HUDEP-2 (cell line): ENCODE results near the gene HES3.

ENCODE experiments used
- DNase-seq, 76 experiments: peaks; one replicate each; lab custom pipeline; 2025; ENCODE audit not compliant: unreplicated experiment in 76 of 76; lab: John Stamatoyannopoulos, UW

The HES3 gene

DNA sequence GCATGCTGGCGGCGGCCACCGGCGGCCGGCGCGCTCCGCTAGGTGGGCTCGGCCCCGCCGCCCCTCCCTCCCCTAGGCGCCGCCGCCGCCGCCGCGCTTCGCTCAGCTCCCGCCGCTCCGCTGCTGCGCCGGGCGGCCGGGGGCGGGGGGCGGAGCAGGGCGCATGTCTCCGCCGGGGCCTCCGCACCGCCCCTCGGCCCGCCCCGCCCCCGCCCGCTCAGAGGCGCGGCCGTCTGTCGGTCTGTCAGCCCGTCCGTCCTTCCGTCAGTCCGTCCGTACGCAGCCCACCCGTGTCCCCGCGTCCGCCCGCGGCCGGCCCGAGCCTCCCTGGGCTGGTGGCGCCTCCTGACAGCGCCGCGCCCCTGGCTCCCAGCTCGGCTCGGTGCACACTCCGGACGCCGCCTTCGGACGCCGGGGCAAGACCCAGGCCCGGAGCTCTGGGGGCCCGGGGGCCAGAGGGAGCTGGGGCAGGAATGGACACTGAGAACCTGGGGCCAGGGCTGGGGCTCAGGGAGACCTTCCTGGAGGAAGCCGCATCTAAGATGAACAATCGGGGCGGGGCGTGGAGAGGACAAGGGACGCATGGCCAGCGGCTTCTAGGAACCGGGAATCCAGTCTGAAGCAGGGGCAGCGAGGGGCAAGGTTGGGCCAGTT is 17.1 kb downstream of the HES3 start, which contains the start of gene GPR153:
Gene GPR153 (minus strand): TSS at position 138 of the 654 bp plus-strand sequence. CDS start 6,193 bp downstream, outside the sequence.
- peak in 33 of 76 experiments; percentile 8 to 60 (median 30) for DNase-seq

DNA sequence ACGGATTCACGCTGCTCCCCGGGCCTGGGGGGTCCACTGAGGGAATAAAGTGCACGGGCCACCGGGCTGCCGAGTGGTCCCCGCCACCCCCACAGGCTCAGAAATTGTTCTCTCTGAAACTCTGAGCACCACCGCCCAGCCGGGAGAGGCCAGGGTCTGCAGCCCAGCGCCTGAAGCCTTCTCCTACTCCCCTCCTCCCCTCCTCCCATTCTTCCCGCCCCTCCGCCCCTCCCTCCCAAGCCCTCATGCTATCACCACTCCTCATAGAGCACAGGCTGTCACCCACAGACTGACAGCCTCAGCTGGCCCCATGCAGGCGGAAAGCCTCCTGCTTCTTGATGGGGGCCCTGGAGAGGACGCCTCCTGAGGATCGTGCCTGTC is 17.6 kb downstream of the HES3 start:
- DNase-seq: no peak

DNA sequence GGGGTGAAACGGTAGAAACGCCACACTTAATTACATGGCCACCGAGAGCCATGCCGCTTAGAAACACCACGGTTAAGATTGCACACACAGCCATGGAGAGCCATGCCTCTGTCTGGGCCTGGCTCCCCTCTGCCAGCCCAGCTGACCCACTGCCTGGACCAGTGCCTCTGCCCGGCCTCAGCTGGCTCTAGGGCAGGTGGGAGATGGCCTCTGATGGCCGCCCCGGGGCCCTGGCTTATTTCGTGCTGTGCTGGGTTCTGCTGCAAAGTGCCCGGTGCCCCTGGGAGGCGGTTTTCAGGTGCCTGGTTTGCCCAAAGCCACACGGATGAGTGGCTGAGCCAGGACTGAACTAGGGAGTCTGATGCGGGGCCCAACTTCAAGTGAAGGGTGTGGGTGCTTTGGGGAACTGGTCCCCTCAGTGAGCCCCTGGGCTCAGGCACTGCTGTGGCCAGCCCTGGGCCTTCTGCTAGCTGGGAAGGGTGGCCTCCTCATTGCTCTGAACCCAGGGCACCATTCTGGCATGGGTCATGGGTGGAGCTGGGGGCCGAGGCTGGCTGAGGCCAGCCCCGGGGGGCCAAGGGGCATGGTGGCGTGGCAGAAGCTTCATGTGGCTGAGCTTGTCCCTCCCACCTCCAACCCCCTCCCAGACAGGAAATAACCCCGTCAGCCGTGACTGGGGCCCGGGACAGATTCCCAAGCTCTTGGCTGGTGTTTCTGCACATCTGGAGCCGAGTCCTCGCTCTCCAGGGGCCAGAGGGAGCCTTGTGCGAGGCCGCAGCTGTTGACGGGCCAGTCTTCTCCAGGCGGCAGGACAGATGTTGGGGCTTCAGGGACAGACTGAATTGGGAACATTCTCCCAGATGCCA is 18.8 kb downstream of the HES3 start:
- DNase-seq: no peak

DNA sequence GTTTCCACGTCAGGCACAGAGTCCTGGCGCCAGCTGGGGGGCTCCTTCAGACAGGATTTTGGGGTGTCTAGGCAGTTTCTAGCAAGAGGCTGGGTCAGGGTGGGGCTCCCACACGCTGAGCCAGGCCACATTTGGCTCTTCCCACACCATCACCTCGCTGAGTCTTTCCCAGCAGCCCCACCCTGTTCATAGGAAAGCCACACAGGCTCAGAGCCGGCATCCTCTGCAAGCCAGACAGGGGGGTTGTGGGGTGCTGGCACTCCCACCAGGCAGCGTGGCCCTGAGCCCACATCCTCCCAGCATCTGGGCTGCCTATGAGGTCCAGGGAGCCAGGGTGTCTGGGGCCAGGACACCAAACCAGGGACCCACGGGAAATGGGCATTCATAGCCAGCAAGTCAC is 19.7 kb downstream of the HES3 start:
- DNase-seq: no peak

DNA sequence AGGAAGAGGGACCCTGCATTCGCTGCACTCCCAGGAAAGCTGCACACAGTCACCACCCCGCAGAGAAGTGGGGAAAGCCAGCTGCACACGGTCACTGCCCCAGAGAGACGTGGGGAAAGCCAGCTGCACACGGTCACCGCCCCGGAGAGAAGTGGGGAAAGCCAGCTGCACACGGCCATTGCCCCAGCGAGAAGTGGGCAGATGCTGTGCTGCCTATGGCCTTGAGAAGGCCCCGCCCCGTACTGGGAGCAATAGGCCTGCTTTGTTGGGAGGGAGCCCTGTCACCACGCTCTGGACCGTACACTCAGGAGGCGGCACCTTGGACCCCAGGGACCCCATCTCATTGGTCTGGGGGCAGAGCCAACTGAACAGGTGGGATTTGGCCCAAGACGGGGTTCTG is 21.2 kb downstream of the HES3 start:
- no peak for DNase-seq

DNA sequence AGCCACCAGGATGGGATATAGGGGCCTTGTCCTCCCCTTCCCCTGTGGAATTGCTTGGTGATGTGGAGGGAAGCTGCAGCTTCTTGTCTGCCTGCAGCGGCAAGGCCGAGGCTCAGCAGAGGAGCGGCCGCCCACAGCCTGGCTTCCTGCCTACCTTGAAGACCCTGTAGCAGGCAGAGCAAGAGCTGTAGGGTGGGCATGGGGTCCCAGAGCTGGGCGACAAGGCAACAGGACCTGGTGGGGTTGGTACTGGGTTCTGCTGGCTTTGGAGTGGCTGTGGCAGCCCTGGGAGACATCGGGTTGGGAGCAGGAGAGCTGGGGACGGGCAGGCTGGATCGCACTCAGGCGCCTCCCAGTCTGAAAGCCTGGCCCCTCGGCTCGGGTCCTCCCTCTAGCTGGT is 22.7 kb downstream of the HES3 start:
- DNase-seq: no peak

DNA sequence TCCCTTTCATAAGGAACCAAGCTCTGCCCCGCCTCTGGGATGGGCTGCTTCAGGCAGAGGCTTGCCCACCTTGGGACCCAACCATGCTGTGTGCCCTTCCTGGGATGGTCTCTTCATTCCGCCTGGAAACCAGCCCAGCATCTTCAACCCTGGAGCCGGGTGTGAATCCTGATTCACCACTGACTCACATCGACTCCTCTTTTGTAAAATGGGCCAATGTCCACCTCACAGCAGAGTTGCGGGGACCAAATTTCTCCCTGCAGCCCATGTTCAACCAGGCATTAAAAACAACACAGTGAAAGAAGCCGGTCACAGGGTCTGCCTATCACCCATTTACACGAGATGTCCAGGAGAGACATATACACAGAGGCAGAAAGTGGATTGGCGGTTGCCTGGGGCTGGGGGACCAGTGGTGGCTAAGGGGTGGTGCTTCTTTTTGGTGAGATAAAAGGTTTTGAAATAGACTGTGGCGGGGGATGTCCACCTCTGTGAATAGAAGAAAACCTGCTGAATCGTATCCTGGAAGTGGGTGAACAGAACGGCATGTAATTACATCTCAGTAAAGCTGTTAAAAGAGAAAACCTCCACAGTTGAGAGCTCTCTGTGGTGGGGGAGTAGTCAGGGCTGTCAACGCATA is 23.8 kb downstream of the HES3 start:
- no peak for DNase-seq

DNA sequence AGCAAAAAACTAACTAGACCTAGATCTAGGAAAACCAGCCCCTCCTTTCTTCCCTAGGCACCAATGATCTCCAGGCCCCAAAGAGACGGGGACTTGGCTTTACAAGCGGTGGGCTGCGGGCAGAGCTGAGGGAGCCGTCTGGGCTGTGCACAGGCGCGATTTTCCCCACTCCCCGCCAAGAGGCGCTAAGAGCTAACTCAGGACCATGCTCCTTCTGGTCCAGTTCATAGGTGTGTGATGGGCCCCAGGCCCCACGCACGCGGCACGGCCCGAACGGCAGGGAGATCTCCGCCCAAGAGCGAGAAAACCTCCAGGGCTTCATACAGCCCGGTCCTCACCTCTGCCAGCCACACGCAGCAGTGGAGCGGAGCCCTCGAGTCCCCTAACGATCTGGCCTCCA is 24.4 kb downstream of the HES3 start:
- DNase-seq: no peak

DNA sequence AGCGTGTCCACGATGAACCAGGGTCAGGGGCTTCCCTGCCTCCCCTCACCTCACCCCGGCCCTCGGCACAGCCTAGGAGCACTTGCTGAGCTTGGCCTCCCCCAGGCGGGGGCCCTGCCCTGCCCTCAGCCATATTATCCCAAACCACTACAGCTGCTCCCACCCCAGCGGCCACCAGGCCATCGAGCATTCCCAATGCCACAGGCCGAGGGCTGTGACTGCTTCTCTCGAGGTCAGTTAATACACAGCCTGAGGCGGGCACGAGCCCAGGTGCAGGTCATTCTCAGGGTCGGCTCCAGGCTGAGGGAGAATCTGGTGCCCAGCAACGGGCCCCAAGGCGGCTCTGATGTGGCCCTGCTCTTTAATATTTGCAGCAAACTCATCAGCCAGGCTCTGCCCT is 25.3 kb downstream of the HES3 start:
- no peak for DNase-seq

DNA sequence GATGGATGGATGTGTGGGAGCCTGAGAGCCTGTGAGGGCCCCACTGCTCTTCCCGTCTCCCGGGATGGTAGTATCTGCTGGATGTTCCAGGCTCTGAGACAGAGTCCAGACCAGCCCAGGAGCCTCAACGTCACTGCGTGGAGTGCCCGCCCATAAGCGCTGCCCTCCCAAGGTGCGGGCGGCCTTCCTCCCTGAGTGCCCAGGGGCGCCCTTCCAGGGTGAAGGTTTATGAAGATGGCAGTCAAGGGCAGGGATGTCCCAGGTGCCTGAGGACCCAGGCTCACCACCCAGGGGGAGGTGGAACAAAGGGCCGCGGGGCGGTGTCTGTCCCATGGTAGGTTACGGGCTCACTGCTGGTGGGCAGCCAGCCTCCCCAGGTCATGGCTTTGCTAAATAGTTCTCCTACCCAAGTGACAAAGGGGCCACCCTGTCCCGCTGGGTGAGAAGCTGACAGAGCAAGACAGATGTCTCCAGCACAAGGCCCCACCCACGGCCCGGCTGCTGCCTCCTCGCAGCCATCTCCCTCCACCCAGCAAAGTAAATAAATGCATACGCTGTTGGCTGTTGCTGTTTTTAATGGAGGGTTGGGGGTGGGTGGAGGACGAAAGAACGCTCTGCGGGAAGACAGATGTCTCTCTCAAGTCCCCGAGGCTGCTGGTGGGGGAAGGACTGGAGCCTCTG is 25.9 kb downstream of the HES3 start:
- DNase-seq: no peak

DNA sequence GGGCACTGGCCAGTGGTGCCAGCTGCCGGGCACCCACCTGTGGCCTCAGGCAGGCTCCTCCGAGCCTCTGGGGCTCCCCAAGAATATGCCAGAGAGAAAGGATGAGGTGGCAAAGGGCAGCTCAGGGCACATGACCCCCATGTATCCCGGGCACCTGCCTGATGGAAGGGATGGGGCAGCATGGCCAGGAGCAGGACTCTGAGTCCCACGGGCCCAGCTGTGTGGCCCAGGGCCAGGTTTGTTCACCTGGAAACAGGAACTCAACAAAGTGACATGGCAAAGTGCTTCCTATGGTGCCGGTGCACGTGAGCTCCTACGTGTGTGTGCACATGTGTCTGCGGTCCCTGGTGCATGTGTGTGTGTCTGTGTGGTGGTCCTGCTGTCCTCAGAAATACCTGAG is 26.4 kb downstream of the HES3 start:
- DNase-seq: no peak

DNA sequence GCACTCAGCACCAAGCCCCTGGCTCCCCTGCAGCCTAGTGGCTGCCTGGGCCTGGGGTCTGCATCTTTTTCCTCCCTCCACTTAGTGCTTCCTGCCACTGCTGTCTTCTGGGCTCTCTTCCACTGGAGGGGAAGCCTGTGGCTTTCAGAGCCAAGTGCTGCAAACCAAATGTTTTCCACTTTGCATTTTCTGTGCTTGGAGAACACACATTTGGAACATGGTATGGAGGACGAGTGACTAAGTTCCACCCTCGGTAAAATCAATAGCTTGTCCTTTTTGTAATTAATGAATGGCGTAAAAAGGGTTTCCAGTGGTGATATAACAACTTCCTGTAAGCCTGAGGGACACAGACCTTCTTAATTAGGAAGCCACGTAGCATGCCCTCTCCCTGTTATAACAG is 27.0 kb downstream of the HES3 start:
- DNase-seq: no peak

DNA sequence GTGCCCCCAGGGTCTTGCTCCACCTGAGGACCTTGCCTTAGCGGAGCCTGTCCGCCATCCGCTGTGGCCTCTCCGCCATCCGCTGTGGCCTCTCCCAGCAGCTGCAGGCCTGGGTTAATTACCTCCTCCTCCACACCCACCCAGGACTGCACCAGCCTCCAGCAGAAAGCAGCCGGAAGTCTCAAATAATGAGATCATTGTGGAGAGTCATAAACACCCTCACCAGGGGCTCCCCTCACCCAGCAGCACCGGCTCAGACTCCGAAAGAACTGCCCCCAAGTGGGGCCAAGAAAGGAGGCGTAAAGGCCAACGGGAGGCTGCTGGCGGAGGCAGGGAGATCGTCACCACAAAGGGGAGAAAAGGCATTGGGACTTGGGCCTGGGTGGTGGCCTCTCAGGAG is 27.6 kb downstream of the HES3 start:
- no peak for DNase-seq

DNA sequence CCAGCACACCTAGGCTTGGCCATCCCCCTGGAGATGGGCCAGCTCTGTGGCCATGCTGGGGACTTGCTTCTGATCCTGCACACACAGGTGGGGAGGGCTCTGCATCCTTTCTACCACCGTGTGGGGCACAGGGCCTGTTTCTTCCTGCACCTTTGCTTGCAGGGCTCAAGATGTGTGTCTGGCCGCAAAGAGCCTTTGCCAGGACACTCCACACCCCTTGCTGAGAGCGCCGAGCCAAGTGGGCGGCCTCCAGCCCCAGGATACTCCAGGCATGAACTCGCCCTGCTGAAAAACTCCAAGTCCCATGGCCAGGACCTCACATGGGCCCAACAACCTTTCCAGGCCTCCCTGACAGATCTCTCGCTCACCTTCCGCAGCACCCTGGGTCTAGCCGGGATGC is 28.5 kb downstream of the HES3 start:
- DNase-seq: no peak

DNA sequence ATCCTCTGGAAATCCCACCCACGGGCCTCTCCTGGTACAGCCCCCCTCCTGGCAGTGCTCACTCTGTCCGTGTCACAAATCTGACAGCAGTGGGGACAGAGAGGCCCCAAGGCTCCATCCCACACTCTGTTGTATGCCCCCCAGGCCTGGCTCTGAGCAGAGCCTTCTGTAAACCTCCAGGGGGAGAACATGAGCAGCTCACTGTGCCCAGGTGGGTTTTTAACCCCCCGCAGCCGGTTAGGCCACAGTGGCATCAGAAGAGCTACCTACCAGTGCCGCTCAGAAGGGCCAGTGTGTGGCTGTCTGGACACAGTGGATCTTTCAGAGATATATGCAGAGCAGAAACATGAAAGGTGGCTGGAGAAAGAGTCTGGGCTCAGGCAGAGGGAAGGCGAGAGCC is 28.9 kb downstream of the HES3 start:
- no peak for DNase-seq

DNA sequence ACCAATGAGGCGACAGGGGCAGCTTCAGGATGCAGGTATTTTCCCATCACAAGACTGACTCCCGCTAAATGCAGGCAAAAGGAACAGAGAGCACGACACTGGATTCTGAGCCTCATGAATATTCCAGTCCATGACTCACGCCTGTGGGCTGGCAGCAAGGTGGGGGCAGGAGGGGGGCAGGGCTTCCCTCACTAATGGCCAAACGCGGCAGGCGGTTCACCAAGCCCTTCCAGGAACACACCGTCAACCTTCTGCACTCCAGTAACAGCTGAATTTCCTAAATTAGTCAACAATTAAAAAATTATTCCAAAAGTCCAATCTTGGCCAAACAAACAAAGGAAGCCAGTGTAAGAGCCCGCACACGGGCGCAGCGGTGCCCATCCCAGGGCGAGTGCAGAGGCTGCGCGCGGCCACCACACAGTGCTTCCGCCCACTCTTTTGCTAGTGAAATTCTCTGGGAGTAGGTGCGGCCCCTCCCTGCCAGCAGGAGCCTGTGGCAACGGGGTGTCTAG is 29.5 kb downstream of the HES3 start:
- DNase-seq: no peak

DNA sequence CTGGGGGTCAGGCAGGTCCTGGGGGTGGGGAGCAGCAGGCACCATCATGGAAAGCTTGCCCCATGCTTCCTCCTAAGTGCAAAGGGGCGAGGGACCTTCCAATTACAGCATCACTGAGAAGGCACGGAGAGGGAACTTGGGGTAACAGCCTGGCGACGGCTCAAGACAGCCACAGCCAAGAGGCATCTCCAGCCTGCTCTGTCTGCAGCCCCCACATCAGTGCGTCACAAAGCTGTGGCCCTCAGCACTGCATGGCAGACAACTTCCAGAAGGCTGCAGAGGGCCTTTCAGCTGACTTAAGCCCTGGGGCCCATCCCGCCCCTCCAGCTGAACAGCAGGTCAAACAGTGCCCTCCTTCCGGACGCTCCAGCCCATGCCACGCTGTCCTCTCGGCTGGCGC is 30.1 kb downstream of the HES3 start:
- DNase-seq: no peak

DNA sequence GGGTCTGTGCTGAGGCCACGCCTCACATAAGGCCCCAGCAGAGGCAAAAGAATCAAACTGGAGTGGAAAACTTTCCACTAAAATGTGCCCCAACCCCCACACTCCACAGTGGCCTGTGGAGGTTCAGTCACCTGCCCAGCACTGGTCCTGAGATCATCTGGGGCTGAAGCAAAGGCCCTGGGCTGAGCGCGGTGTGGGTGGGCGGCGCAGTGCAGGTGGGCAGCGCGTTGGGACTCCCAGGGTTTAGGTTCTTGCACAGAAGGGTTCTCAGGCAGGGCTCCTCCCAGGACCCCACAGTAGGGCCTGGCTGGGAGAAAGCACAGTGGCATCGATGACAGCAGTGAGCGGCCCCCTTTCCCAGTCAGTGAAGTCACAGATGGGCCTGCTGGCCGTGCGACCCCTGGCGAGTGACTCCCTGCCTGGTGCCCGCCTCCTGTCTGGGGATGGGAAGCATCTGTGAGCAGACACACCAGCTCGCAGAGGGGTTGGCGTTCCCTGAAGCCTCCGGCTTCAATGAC is 30.7 kb downstream of the HES3 start:
- DNase-seq: no peak

DNA sequence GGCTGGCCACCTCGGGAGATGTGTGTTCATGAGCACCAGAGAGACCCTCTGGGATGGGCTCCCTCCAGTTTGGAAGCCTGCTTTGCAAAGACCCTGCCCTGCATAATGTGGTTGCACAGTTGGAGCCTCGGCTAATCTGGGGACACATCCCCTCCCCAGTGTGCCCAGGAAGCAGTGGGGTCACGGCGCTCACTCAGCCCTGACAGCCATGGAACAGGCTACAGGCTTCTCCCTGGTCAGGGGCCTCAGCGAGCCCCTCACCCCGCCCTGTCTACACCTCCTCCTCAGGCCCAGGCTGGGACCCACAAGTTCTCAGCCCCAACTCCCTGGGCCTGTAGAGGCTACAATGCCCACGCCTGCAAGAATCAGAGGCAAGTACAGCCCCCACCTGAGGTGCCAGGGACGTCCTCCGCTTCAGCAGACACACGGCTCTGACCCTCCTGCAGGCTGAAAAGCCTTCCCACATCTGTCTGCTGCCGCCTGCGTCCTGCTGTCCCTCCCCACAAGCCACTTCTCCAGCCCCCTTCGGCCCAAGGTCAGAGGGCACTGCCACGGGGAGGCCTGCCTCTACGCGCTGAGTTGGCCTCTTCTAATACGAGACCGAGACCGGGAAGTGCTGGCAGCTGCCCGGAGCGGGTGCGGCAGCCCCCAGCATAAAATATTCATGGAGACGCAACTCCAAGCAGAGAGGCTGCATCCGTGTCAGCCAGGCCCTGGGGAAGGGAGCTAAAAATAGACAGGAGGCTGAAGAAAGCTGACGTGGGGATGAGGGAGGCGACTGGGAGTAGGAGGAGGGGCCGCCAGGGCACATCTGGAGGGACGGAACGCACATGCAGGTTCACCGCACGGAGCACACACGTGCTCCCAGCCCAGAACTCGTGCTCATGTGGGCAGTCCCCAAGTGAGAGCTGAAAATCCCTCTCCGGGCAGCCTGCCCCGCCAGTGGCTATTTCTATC is 32.1 kb downstream of the HES3 start:
- DNase-seq: no peak
